Forelimb muscle (tissue), 1 donor: Measurements from ENCODE around the gene STK24. TPM values are rescaled to one million over a fixed set of nuclear protein-coding genes. Genes with fewer than 3 reads are reported as not detected.

Experiments used
- DNase-seq: peaks from one replicate; pipeline ENCODE4 v3.0.0-alpha.2; 2013; ENCODE audit warnings: low read depth
- polyA plus RNA-seq: library from polyadenylated mRNA; unstranded; fragments of 120-200 nt; gene quantifications from one replicate; pipeline ENCODE4 v1.2.1, GENCODE V29; 2013; ENCODE audit not compliant: insufficient read length

Gene STK24
- polyA plus RNA-seq, 1 donor, result 41.5 TPM

GRCh38 chr13:98533912-98534311 is 43.0 kb downstream of the STK24 start:
- no peak for DNase-seq

GRCh38 chr13:98532254-98532653 is 44.7 kb downstream of the STK24 start:
- DNase-seq, result no peak

- no peak for DNase-seq
Observed at GRCh38 chr13:98530217-98530616, 46.7 kb downstream of the STK24 start.

GRCh38 chr13:98529171-98529570 is 47.7 kb downstream of the STK24 start:
- DNase-seq, result no peak

- DNase-seq, result no peak
Observed at GRCh38 chr13:98528663-98529064, 48.2 kb downstream of the STK24 start.

GRCh38 chr13:98527526-98527925 is 49.4 kb downstream of the STK24 start:
- DNase-seq, result no peak

- no peak for DNase-seq
Observed at GRCh38 chr13:98526182-98526512, 50.8 kb downstream of the STK24 start.

GRCh38 chr13:98525456-98526181 is 51.3 kb downstream of the STK24 start:
- no peak for DNase-seq

GRCh38 chr13:98524793-98525192 is 52.1 kb downstream of the STK24 start:
- no peak for DNase-seq

- no peak for DNase-seq
Observed at GRCh38 chr13:98524391-98524790, 52.5 kb downstream of the STK24 start.

GRCh38 chr13:98523455-98524102 is 53.3 kb downstream of the STK24 start:
- DNase-seq, result no peak

- no peak for DNase-seq
Observed at GRCh38 chr13:98522371-98522770, 54.5 kb downstream of the STK24 start.

- DNase-seq, result no peak
Observed at GRCh38 chr13:98521461-98522247, 55.3 kb downstream of the STK24 start.

GRCh38 chr13:98520674-98521449 is 56.0 kb downstream of the STK24 start:
- no peak for DNase-seq

- DNase-seq, result no peak
Observed at GRCh38 chr13:98519976-98520375, 56.9 kb downstream of the STK24 start.

GRCh38 chr13:98517576-98518310 is 59.2 kb downstream of the STK24 start:
- DNase-seq, result no peak

GRCh38 chr13:98515818-98516465 is 61.0 kb downstream of the STK24 start:
- no peak for DNase-seq

GRCh38 chr13:98514288-98514687 is 62.6 kb downstream of the STK24 start:
- no peak for DNase-seq

- DNase-seq, result no peak
Observed at GRCh38 chr13:98513837-98514236, 63.1 kb downstream of the STK24 start.

- no peak for DNase-seq
Observed at GRCh38 chr13:98512774-98513665, 63.9 kb downstream of the STK24 start.
